Endothelial cell of umbilical vein (primary cell): ENCODE data around the gene KSR1. TPM values are rescaled to one million over a fixed set of nuclear protein-coding genes. Genes with fewer than 3 reads are reported as not detected.

Experiments used
- BruUV-seq: library from RNA; stranded (reverse); fragments of 400-500 nt; replicated peaks from 2 replicates; lab custom pipeline; 2021; lab: Mats Ljungman, UMichigan
- CTCF ChIA-PET: fragments of 300-600, 350-600 bp; sonication (Branson Sonifier 250); formaldehyde crosslinking; loops from one replicate; lab custom pipeline; 2021; ENCODE audit warnings: antibody characterized with exemption, inconsistent platforms; lab: Charles Lee
- POLR2A ChIA-PET: fragments of 300-600, 350-600 bp; sonication (Branson Sonifier 250); formaldehyde crosslinking; loops from one replicate; lab custom pipeline; 2021; ENCODE audit warnings: antibody characterized with exemption, inconsistent platforms; lab: Charles Lee
- DNase-seq: peaks from one replicate; pipeline ENCODE4 v3.0.0-alpha.2; 2011; ENCODE audit warnings: low read depth, low spot score
- FAIRE-seq: peaks from 2 replicates; lab custom pipeline; 2011; peaks lifted over from hg19 to GRCh38; lab: Jason Lieb, UNC
- H2AFZ ChIP-seq: 2 replicates; pipeline ENCODE4 v1.6.0; 2012; ENCODE audit warnings: low read depth, low read length, control low read depth, inconsistent platforms
- H3K27ac ChIP-seq: 2 replicates; pipeline ENCODE4 v1.5.1; 2011; ENCODE audit warnings: low read depth, mild to moderate bottlenecking, control low read depth, low read length, moderate library complexity; ENCODE audit not compliant: insufficient read depth
- H3K27me3 ChIP-seq, 2 experiments: 2 replicates each; pipeline versions ENCODE4 v1.6.0 to v1.6.1; 2011; ENCODE audit warnings: low read length in 2 of 2, mixed read lengths in 1 of 2; ENCODE audit not compliant: control insufficient read depth in 2 of 2, insufficient read depth in 2 of 2
- H3K36me3 ChIP-seq, 2 experiments: 2 replicates in 1 of 2; 3 replicates in 1 of 2; pipeline ENCODE4 v1.5.1; 2011; ENCODE audit warnings: low read length in 2 of 2, mild to moderate bottlenecking in 1 of 2, moderate library complexity in 1 of 2; ENCODE audit not compliant: control insufficient read depth in 2 of 2, insufficient read depth in 2 of 2; ENCODE audit errors: extremely low read depth in 1 of 2
- H3K4me1 ChIP-seq: 3 replicates; pipeline ENCODE4 v1.5.1; 2011; ENCODE audit warnings: mild to moderate bottlenecking, low read length; ENCODE audit not compliant: control insufficient read depth, insufficient read depth; ENCODE audit errors: extremely low read depth
- H3K4me2 ChIP-seq: 2 replicates; pipeline ENCODE4 v1.6.1; 2011; ENCODE audit warnings: low read length, control low read depth, mixed read lengths; ENCODE audit not compliant: insufficient read depth
- H3K4me3 ChIP-seq, 3 experiments: fragments of 200-600 bp in 1 of 3; sonication (generic), shearing (Covaris generic) in 1 of 3; replicated peaks in 1 of 3; 2 replicates each; pipeline ENCODE4 v1.5.1; 2011 to 2016; ENCODE audit warnings: control low read depth in 3 of 3, low read length in 3 of 3, mild to moderate bottlenecking in 2 of 3, inconsistent platforms in 1 of 3, low read depth in 1 of 3, moderate library complexity in 1 of 3; ENCODE audit not compliant: insufficient read depth in 1 of 3
- H3K79me2 ChIP-seq: 2 replicates; pipeline ENCODE4 v1.6.0; 2012; ENCODE audit warnings: low read length, inconsistent platforms; ENCODE audit not compliant: control insufficient read depth, insufficient read depth
- H3K9ac ChIP-seq: replicated peaks from 2 replicates; pipeline ENCODE3; 2011; ENCODE audit warnings: low read length, control low read depth; ENCODE audit not compliant: insufficient read depth; ENCODE audit errors: extremely low read depth
- H3K9me1 ChIP-seq: replicated peaks from 3 replicates; pipeline ENCODE4 v1.6.0; 2011; ENCODE audit warnings: mild to moderate bottlenecking, low read length; ENCODE audit not compliant: control insufficient read depth, insufficient read depth; ENCODE audit errors: extremely low read depth
- H3K9me3 ChIP-seq: replicated peaks from 2 replicates; pipeline ENCODE4 v1.5.1; 2012; ENCODE audit warnings: low read length, inconsistent platforms; ENCODE audit not compliant: control insufficient read depth, insufficient read depth
- H4K20me1 ChIP-seq: replicated peaks from 2 replicates; pipeline ENCODE3; 2011; ENCODE audit warnings: mild to moderate bottlenecking, low read length; ENCODE audit not compliant: control insufficient read depth, insufficient read depth; ENCODE audit errors: extremely low read depth
- EZH2 ChIP-seq: IDR thresholded peaks from 2 replicates; pipeline ENCODE4 v1.6.1; 2012; ENCODE audit warnings: borderline replicate concordance, low read depth, mild to moderate bottlenecking, moderate library complexity, low read length, inconsistent platforms; ENCODE audit not compliant: severe bottlenecking
- FOS ChIP-seq: IDR thresholded peaks from 2 replicates; pipeline ENCODE4 v1.6.1; 2011; ENCODE audit warnings: mild to moderate bottlenecking, low read length, moderate library complexity, borderline replicate concordance; ENCODE audit not compliant: insufficient read depth
- GATA2 ChIP-seq: IDR thresholded peaks from 2 replicates; pipeline ENCODE4 v1.7.0; 2011; ENCODE audit warnings: low read depth, mild to moderate bottlenecking, moderate library complexity, mixed read lengths, low read length; ENCODE audit not compliant: insufficient read length, insufficient read depth
- JUN ChIP-seq: IDR thresholded peaks from 2 replicates; pipeline ENCODE4 v1.6.1; 2011; ENCODE audit warnings: borderline replicate concordance, low read depth; ENCODE audit not compliant: insufficient read length, insufficient read depth
- MYC ChIP-seq: IDR thresholded peaks from one replicate; pipeline ENCODE4 v1.6.1; 2011; ENCODE audit warnings: mild to moderate bottlenecking, low read depth, low read length
- POLR2A ChIP-seq: IDR thresholded peaks from 2 replicates; pipeline ENCODE4 v1.6.1; 2012; ENCODE audit warnings: low read depth, mild to moderate bottlenecking, control low read depth, low read length
- POLR2AphosphoS5 ChIP-seq: IDR thresholded peaks from 2 replicates; pipeline ENCODE4 v1.6.1; 2012; ENCODE audit warnings: low read depth, mild to moderate bottlenecking, control low read depth, low read length, moderate library complexity; ENCODE audit not compliant: insufficient read depth
- dilution Hi-C: fragments of 300-500 bp; cut with MboI; formaldehyde crosslinking; loops from one replicate; pipeline ENCODE4 v1.15.0; 2019; ENCODE audit warnings: low sequenced_read_pairs; ENCODE audit not compliant: extremely low pct_ligation_motif_present
- intact Hi-C: fragments of 100-400 bp; cut with micrococcal nuclease; formaldehyde crosslinking; loops from one replicate; pipeline ENCODE4 v1.10.0; 2022
- polyA plus RNA-seq, 4 experiments: library from polyadenylated mRNA; depleted of rRNA in 3 of 4; stranded (reverse) in 3 of 4; unstranded in 1 of 4; fragments of >200 nt; gene quantifications; 2 replicates each; pipeline versions ENCODE4 v1.2.1 to v1.2.3, GENCODE V29; 2011 to 2012; ENCODE audit warnings: missing spikeins in 1 of 4
- total RNA-seq: library from RNA; stranded (reverse); gene quantifications from 2 replicates; pipeline ENCODE4 v1.2.3, GENCODE V29; 2021
- TF ChIP-seq, protein P1 (sequence below): IDR thresholded peaks from 2 replicates; pipeline ENCODE4 v1.6.1; 2011; ENCODE audit not compliant: insufficient read depth, insufficient read length
- TF ChIP-seq, protein P2 (sequence below), 2 donors: IDR thresholded peaks; 1 replicate in 1 of 2; 2 replicates in 1 of 2; pipeline ENCODE4 v1.5.1; 2011; ENCODE audit warnings: low read length in 2 of 2, mild to moderate bottlenecking in 2 of 2, moderate library complexity in 2 of 2, control low read depth in 1 of 2, inconsistent platforms in 1 of 2, low read depth in 1 of 2; ENCODE audit not compliant: insufficient read depth in 1 of 2; ENCODE audit errors: extremely low read depth in 1 of 2

Gene KSR1
- total and polyA plus RNA-seq, 2 donors (not counting 3 experiments of a cell fraction or from before 2014, with no cell fraction given), result 35.4 to 80.2 TPM

DNA sequence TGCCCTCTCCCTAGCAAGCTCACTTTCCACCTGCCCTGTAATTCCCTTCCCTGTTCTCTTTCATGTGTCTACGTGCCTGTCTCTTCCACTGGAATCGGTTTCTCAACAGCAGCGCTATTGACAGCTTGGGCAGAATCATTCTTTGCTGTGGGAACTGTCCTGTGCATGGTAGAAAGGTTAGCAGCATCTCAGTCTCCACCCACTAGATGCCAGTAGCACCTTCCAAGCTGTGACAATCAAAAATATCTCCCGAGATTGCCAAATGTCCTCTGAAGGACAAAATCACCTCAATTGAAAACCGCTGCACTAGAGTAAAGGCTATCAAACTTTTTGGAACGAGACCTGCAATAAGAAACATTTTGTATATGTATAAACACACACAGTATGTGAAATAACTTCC, 41.6 kb upstream of the KSR1 start:
- dilution Hi-C loops, result no loop called here
- DNase-seq, result no peak
- Histone ChIP-seq H3K36me3 (no peaks in the 10 kb centered on the region), H3K9ac (no peak overlapping the region), H3K79me2 (no peaks in the 10 kb centered on the region), H3K4me1 (no peaks in the 10 kb centered on the region), H3K9me3 (no peaks in the 10 kb centered on the region), H3K4me3 (no peak overlapping the region), H3K9me1 (no peaks in the 10 kb centered on the region), H3K27me3 (peaks cover 4 to 6% of the 10 kb centered on the region in 2 experiments), H3K27ac (no peak overlapping the region), H2AFZ (no peak overlapping the region), H4K20me1 (no peaks in the 10 kb centered on the region), H3K4me2 (no peak overlapping the region)
- no peak for FAIRE-seq
- intact Hi-C loops, result no loop called here
- CTCF ChIA-PET, result interaction anchor here (2.0 kb wide), 1 partner anchor 31 kb away, joined by 6 read pairs; no protein-coding TSS in a partner anchor
- BruUV-seq, result no TSS peak
- TF ChIP-seq JUN (no peak), GATA2 (no peak), POLR2AphosphoS5 (no peak), EZH2 (no peak), FOS (no peak), MYC (no peak), POLR2A (no peak)
- TF ChIP-seq, protein P1, sequence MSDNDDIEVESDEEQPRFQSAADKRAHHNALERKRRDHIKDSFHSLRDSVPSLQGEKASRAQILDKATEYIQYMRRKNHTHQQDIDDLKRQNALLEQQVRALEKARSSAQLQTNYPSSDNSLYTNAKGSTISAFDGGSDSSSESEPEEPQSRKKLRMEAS, result no peak
- TF ChIP-seq, protein P2, sequence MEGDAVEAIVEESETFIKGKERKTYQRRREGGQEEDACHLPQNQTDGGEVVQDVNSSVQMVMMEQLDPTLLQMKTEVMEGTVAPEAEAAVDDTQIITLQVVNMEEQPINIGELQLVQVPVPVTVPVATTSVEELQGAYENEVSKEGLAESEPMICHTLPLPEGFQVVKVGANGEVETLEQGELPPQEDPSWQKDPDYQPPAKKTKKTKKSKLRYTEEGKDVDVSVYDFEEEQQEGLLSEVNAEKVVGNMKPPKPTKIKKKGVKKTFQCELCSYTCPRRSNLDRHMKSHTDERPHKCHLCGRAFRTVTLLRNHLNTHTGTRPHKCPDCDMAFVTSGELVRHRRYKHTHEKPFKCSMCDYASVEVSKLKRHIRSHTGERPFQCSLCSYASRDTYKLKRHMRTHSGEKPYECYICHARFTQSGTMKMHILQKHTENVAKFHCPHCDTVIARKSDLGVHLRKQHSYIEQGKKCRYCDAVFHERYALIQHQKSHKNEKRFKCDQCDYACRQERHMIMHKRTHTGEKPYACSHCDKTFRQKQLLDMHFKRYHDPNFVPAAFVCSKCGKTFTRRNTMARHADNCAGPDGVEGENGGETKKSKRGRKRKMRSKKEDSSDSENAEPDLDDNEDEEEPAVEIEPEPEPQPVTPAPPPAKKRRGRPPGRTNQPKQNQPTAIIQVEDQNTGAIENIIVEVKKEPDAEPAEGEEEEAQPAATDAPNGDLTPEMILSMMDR (IDR thresholded peaks at IDR 0.05; ENCODE audit: extremely low read depth in 1 of 2, insufficient read depth in 1 of 2, low read depth in 1 of 2, low read length in 2 of 2), result no peak
- POLR2A ChIA-PET, result no interaction called here
